Mesodermal cell (in vitro differentiated cells): ENCODE data around the gene OR3A1.
"Not testable (repeated sequence)": the region's sequence is repeated elsewhere in the genome, so short reads cannot be mapped to it uniquely, and the experiment has no call there.

Experiments used
- H3K27ac ChIP-seq: 2 replicates; pipeline ENCODE4 v1.7.0; 2013; ENCODE audit warnings: mild to moderate bottlenecking, low read depth, low read length, moderate library complexity; ENCODE audit not compliant: severe bottlenecking
- H3K36me3 ChIP-seq: 2 replicates; pipeline ENCODE4 v1.7.1; 2013; ENCODE audit warnings: mild to moderate bottlenecking, low read length, moderate library complexity; ENCODE audit not compliant: control insufficient read depth, insufficient read depth
- H3K4me1 ChIP-seq: one replicate; pipeline ENCODE4 v1.7.1; 2013; ENCODE audit warnings: mild to moderate bottlenecking, low read length; ENCODE audit not compliant: insufficient read depth, control insufficient read depth, poor library complexity, severe bottlenecking
- H3K4me3 ChIP-seq: 2 replicates; pipeline ENCODE4 v1.7.0; 2013; ENCODE audit warnings: low read length, control low read depth, mild to moderate bottlenecking; ENCODE audit not compliant: insufficient read depth, poor library complexity, severe bottlenecking; ENCODE audit errors: extremely low read depth
- H3K9me3 ChIP-seq: 2 replicates; pipeline ENCODE4 v1.7.1; 2013; ENCODE audit warnings: mild to moderate bottlenecking, low read length, moderate library complexity; ENCODE audit not compliant: control insufficient read depth
- WGBS, 2 experiments: methylation state at CpG; one replicate each; pipeline ENCODE4 v1.1.5; 2013; ENCODE audit warnings: missing lambda C conversion rate in 2 of 2; ENCODE audit not compliant: insufficient coverage in 2 of 2; 5-methylcytosine and 5-hydroxymethylcytosine counted together

The OR3A1 gene

GRCh38 chr17:3271072-3271848 is 26.9 kb downstream of the OR3A1 start:
- no peak overlapping the region for H3K27ac ChIP-seq
- peaks cover 11% of the 10 kb centered on the region for H3K9me3 ChIP-seq
- no peaks in the 10 kb centered on the region for H3K4me1 ChIP-seq
- H3K4me3 ChIP-seq, result no peak overlapping the region
- 63 to 100% methylated on average over 2 to 3 of the region's 5 CpGs for WGBS, 2 experiments
- H3K36me3 ChIP-seq, result no peaks in the 10 kb centered on the region

- H3K4me3 ChIP-seq, result no peak overlapping the region
- H3K4me1 ChIP-seq, result no peaks in the 10 kb centered on the region
- H3K9me3 ChIP-seq, result peaks cover 14% of the 10 kb centered on the region
- WGBS, 2 experiments, result 84 to 91% methylated on average over 13 of the region's 13 CpGs
- no peak overlapping the region for H3K27ac ChIP-seq
- H3K36me3 ChIP-seq, result no peaks in the 10 kb centered on the region
Observed at GRCh38 chr17:3260600-3260999, 37.6 kb downstream of the OR3A1 start.

GRCh38 chr17:3260163-3260562 is 38.0 kb downstream of the OR3A1 start:
- H3K36me3 ChIP-seq, result no peaks in the 10 kb centered on the region
- WGBS, 2 experiments, result 80 to 83% methylated on average over 1 of the region's 1 CpG

DNA sequence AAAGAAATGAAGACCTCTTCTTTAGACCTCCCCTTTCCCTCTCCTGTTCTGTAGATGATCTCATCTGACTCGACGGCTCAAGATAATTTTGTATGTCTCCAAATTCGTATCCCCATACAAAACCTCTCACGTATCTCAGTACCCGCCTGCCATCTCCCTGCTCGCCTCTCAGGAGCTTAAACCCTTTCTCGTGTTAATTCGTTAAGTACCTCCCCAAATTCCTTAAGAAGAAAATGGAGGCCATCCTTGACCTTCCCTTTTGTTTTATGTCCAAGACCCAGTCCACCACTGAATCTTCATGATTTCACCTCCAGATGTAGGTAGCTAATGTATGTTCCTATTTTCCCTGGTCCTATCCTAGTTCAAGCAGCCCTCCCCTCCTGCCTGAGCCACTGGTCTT is 41.6 kb downstream of the OR3A1 start:
- 82 to 87% methylated on average over 3 to 7 of the region's 8 CpGs for WGBS, 2 experiments
- H3K4me1 ChIP-seq, result no peaks in the 10 kb centered on the region
- peaks cover 10% of the 10 kb centered on the region for H3K9me3 ChIP-seq
- H3K27ac ChIP-seq, result no peak overlapping the region
- H3K4me3 ChIP-seq, result no peak overlapping the region
- no peaks in the 10 kb centered on the region for H3K36me3 ChIP-seq

More at GRCh38 chr17:3260163-3260562, 38.0 kb downstream of the OR3A1 start:
- Histone ChIP-seq H3K4me3 (no peak overlapping the region), H3K9me3 (peaks cover 14% of the 10 kb centered on the region), H3K4me1 (no peaks in the 10 kb centered on the region), H3K27ac (no peak overlapping the region)

DNA sequence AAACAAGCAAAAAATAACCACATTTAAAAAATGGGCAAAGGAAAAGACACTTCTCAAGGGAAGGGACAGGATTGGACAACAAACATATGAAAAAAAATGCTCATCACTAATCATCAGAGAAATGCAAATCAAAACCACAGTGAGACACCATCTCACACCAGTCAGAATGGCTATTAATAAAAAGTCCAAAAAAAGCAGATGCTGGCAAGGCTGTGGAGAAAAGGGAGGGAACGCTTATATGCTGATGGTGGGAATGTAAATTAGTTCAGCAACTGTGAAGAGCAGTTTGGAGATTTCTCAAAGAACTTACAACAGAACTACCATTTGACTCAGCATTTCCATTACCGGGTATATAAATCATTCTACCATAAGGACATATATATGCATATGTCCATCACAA is 49.1 kb downstream of the OR3A1 start:
- not testable (repeated sequence) for H3K4me1 ChIP-seq, H3K36me3 ChIP-seq, H3K9me3 ChIP-seq, H3K4me3 ChIP-seq, H3K27ac ChIP-seq
- WGBS, 2 experiments, result 80% methylated on average over 1 of the region's 2 CpGs; no CpG with 5 or more reads in 1 of the 2 experiments

GRCh38 chr17:3244841-3245240 is 53.3 kb downstream of the OR3A1 start:
- H3K9me3 ChIP-seq, H3K4me1 ChIP-seq, H3K27ac ChIP-seq, H3K36me3 ChIP-seq, H3K4me3 ChIP-seq: not testable (repeated sequence)
- WGBS, 2 experiments, result no CpG with 5 or more reads among the region's 1 CpG

DNA sequence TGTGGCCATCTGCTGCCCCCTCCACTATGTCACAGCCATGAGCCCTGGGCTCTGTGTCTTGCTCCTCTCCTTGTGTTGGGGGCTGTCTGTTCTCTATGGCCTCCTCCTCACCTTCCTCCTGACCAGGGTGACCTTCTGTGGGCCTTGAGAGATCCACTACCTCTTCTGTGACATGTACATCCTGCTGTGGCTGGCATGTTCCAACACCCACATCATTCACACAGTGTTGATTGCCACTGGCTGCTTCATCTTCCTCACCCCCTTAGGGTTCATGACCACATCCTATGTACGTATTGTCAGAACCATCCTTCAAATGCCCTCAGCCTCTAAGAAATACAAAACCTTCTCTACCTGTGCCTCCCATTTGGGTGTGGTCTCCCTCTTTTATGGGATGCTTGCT is 57.1 kb downstream of the OR3A1 start:
- no CpG with 5 or more reads among the region's 1 CpG for WGBS, 2 experiments

More for the DNA sequence above, 57.1 kb downstream of the OR3A1 start:
- not testable (repeated sequence) for H3K9me3 ChIP-seq, H3K4me3 ChIP-seq, H3K27ac ChIP-seq, H3K36me3 ChIP-seq, H3K4me1 ChIP-seq
